GM12878 (cell line): ENCODE results near the gene CRYAB. TPM values are rescaled to one million over a fixed set of nuclear protein-coding genes. Genes with fewer than 3 reads are reported as not detected.

ENCODE experiments used
- ATAC-seq: fragments of 200-7000 bp; cut with Tn5 transposase; 3 replicates; pipeline ENCODE4 v1.9.1; 2020; ENCODE audit warnings: mild to moderate bottlenecking, moderate library complexity
- BruUV-seq: library from RNA; stranded (reverse); fragments of 400-500 nt; replicated peaks from 2 replicates; lab custom pipeline; 2021; lab: Mats Ljungman, UMichigan
- CTCF ChIA-PET: fragments of 300-600 bp; sonication (Branson Sonifier 250); formaldehyde crosslinking; extraction: SDS; loops from one replicate; lab custom pipeline; 2021; ENCODE audit warnings: inconsistent platforms; lab: Yijun Ruan, JAX
- POLR2A ChIA-PET: fragments of 350-600 bp; formaldehyde crosslinking; extraction: SDS; loops from one replicate; lab custom pipeline; 2021; ENCODE audit warnings: inconsistent platforms; lab: Charles Lee
- RAD21 ChIA-PET: fragments of 300-600 bp; sonication (Branson Sonifier 250); formaldehyde crosslinking; loops from one replicate; lab custom pipeline; 2023; ENCODE audit warnings: antibody characterized with exemption; ENCODE audit not compliant: unreplicated experiment; lab: Charles Lee
- SMC1A ChIA-PET: fragments of 300-600 bp; sonication (Branson Sonifier 250); formaldehyde crosslinking; loops from one replicate; lab custom pipeline; 2023; ENCODE audit not compliant: unreplicated experiment, uncharacterized antibody; lab: Charles Lee
- DNase-seq: peaks from one replicate; pipeline ENCODE4 v3.0.0-alpha.2; 2011; ENCODE audit warnings: low read depth, low spot score
- FAIRE-seq: peaks from 3 replicates; lab custom pipeline; 2011; peaks lifted over from hg19 to GRCh38; lab: Jason Lieb, UNC
- H2AFZ ChIP-seq: 2 replicates; pipeline ENCODE4 v1.6.0; 2011; ENCODE audit warnings: low read depth, low read length, control low read depth; ENCODE audit not compliant: control insufficient read depth
- H3K27ac ChIP-seq: 2 replicates; pipeline ENCODE4 v1.5.1; 2011; ENCODE audit warnings: control low read depth; ENCODE audit not compliant: control insufficient read depth, insufficient read depth
- H3K27me3 ChIP-seq, 2 experiments: replicated peaks in 1 of 2; 2 replicates each; pipeline versions ENCODE4 v1.6.0 to v1.6.1; 2011; ENCODE audit warnings: low read length in 1 of 2; ENCODE audit not compliant: control insufficient read depth in 2 of 2, insufficient read depth in 2 of 2
- H3K36me3 ChIP-seq, 2 experiments: 2 replicates each; pipeline ENCODE4 v1.5.1; 2011; ENCODE audit warnings: low read length in 1 of 2; ENCODE audit not compliant: control insufficient read depth in 2 of 2, insufficient read depth in 2 of 2
- H3K4me1 ChIP-seq: 2 replicates; pipeline ENCODE4 v1.6.1; 2011; ENCODE audit warnings: mild to moderate bottlenecking, low read length, moderate library complexity, mixed read lengths; ENCODE audit not compliant: control insufficient read depth, insufficient read depth
- H3K4me2 ChIP-seq: 2 replicates; pipeline ENCODE4 v1.6.0; 2011; ENCODE audit warnings: control low read depth; ENCODE audit not compliant: control insufficient read depth, insufficient read depth
- H3K4me3 ChIP-seq: fragments of 200-600 bp; sonication (generic); 2 replicates; pipeline ENCODE4 v1.5.1; 2016
- H3K79me2 ChIP-seq: 2 replicates; pipeline ENCODE4 v1.6.0; 2011; ENCODE audit warnings: low read length; ENCODE audit not compliant: control insufficient read depth, insufficient read depth
- H3K9ac ChIP-seq: 2 replicates; pipeline ENCODE4 v1.8.0; 2011; ENCODE audit warnings: low read length, control low read depth, mixed read lengths; ENCODE audit not compliant: control insufficient read depth, insufficient read depth
- H3K9me3 ChIP-seq: replicated peaks from 3 replicates; pipeline ENCODE4 v1.5.1; 2011; ENCODE audit warnings: mild to moderate bottlenecking, low read length; ENCODE audit not compliant: control insufficient read depth, insufficient read depth
- H4K20me1 ChIP-seq: 2 replicates; pipeline ENCODE4 v1.6.0; 2011; ENCODE audit not compliant: control insufficient read depth, insufficient read depth
- BACH1 ChIP-seq: fragments of 450-650 bp; IDR thresholded peaks from 2 replicates; pipeline ENCODE4 v1.6.1; 2017; ENCODE audit warnings: mild to moderate bottlenecking, borderline replicate concordance
- ETV6 ChIP-seq, 2 experiments: fragments of 450-650 bp in 1 of 2; IDR thresholded peaks in 1 of 2; conservative IDR thresholded peaks in 1 of 2; 2 replicates each; pipeline ENCODE4 v1.6.1; 2014; ENCODE audit warnings: antibody characterized with exemption in 1 of 2, borderline replicate concordance in 1 of 2, low read depth in 1 of 2, mild to moderate bottlenecking in 1 of 2, moderate library complexity in 1 of 2
- GATAD2B ChIP-seq: fragments of 450-650 bp; conservative IDR thresholded peaks from 2 replicates; pipeline ENCODE4 v1.6.1; 2017; ENCODE audit warnings: low read depth, mild to moderate bottlenecking, moderate library complexity
- POLR2A ChIP-seq: IDR thresholded peaks from 2 replicates; pipeline ENCODE4 v1.6.1; 2011; ENCODE audit warnings: low read depth, mild to moderate bottlenecking, low read length
- SIX5 ChIP-seq: IDR thresholded peaks from 2 replicates; pipeline ENCODE4 v1.6.1; 2011; ENCODE audit warnings: mild to moderate bottlenecking, low read depth, low read length, moderate library complexity; ENCODE audit not compliant: severe bottlenecking
- ZSCAN29 ChIP-seq: fragments of 450-650 bp; IDR thresholded peaks from 2 replicates; pipeline ENCODE4 v1.6.1; 2017; ENCODE audit warnings: mild to moderate bottlenecking, moderate library complexity
- WGBS: methylation state at CpG from one replicate; pipeline ENCODE4 v1.1.6; 2016; ENCODE audit warnings: low lambda C conversion rate; ENCODE audit not compliant: insufficient replicate concordance, insufficient coverage; ENCODE audit errors: missing lambda C conversion rate; 5-methylcytosine and 5-hydroxymethylcytosine counted together
- in situ Hi-C: fragments of 300-500 bp; cut with MboI; formaldehyde crosslinking; loops from 9 replicates; pipeline ENCODE4 v1.14.3; 2018; ENCODE audit warnings: mixed read lengths
- intact Hi-C: fragments of 100-400 bp; cut with micrococcal nuclease; formaldehyde crosslinking; loops from one replicate; pipeline ENCODE4 v1.14.2; 2022; ENCODE audit not compliant: unreplicated experiment
- polyA plus RNA-seq, 11 experiments: library from polyadenylated mRNA; depleted of rRNA in 4 of 11; unstranded in 6 of 11; stranded (reverse) in 5 of 11; fragments of >200 nt; fragmentation: Nextera tagmentation in 4 of 11; fragmentation: Illumina TruSeq in 1 of 11; extraction: Ambion mirVana in 4 of 11; extraction: Trizol in 1 of 11; gene quantifications; 1 replicate in 1 of 11; 2 replicates in 10 of 11; pipeline versions ENCODE4 v1.2.1 to v1.2.3, GENCODE V29; 2011 to 2016; ENCODE audit warnings: inconsistent platforms in 2 of 11, missing spikeins in 2 of 11, low read depth in 1 of 11
- total RNA-seq, 4 experiments: library from RNA; depleted of rRNA in 3 of 4; stranded (reverse); fragments of >200 nt in 3 of 4; fragmentation: Illumina TruSeq in 1 of 4; extraction: Trizol in 1 of 4; gene quantifications; 2 replicates each; pipeline versions ENCODE4 v1.2.1 to v1.2.3, GENCODE V29; 2013 to 2021
- TF ChIP-seq, protein P1 (sequence below), 3 experiments: IDR thresholded peaks in 2 of 3; conservative IDR thresholded peaks in 1 of 3; 2 replicates each; pipeline ENCODE4 v1.5.1; 2011; ENCODE audit warnings: low read depth in 3 of 3, low read length in 3 of 3, mild to moderate bottlenecking in 3 of 3, control low read depth in 2 of 3, moderate library complexity in 2 of 3, inconsistent platforms in 1 of 3, mixed read lengths in 1 of 3; ENCODE audit not compliant: control insufficient read depth in 2 of 3, insufficient read depth in 1 of 3; ENCODE audit errors: extremely low read depth in 1 of 3
- TF ChIP-seq, protein P2 (sequence below): IDR thresholded peaks from 2 replicates; pipeline ENCODE4 v1.6.1; 2012; ENCODE audit warnings: low read depth, low read length, improper control_type of control experiment

CRYAB gene
- total and polyA plus RNA-seq, 10 of the 15 experiments (the other 5 are each of a cell fraction or from before 2014, with no cell fraction given) = 0.72 to 1.0 TPM; not detected in 8

DNA sequence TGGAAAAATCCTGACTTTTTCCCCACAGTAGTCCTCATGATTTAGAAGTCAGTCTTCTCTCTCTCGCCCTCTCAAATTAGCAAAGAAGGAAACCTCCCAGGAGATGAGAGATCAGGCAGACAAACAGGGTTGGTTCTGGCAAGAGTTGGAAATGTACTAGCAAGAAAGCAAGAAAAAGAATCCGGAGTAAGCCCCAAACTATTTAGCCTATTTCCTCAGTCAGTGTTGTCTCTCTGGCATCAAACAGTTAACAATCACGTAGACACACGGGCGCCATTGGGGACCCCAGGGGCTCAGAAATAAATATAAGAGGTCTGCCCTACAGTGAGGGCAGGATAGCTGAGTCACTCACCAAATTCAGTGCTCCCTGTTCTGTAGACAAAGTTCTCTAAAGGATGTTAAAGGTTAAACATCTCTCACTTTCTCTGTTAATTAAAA is 11.8 kb upstream of the CRYAB start:
- Histone ChIP-seq H3K27me3 (no peaks in the 10 kb centered on the region; a peak in 1 of 4 replicates), H3K9ac (no peak overlapping the region), H2AFZ (no peak overlapping the region), H3K27ac (no peak overlapping the region), H3K4me2 (no peak overlapping the region), H3K4me1 (peaks cover 10% of the 10 kb centered on the region), H3K79me2 (no peaks in the 10 kb centered on the region), H3K36me3 (no peaks in the 10 kb centered on the region), H3K9me3 (no peaks in the 10 kb centered on the region), H4K20me1 (no peaks in the 10 kb centered on the region), H3K4me3 (no peak overlapping the region)
- ATAC-seq (no peak), FAIRE-seq (no peak), DNase-seq (no peak)
- no peak for TF ChIP-seq GATAD2B
- TF ChIP-seq, protein P1, sequence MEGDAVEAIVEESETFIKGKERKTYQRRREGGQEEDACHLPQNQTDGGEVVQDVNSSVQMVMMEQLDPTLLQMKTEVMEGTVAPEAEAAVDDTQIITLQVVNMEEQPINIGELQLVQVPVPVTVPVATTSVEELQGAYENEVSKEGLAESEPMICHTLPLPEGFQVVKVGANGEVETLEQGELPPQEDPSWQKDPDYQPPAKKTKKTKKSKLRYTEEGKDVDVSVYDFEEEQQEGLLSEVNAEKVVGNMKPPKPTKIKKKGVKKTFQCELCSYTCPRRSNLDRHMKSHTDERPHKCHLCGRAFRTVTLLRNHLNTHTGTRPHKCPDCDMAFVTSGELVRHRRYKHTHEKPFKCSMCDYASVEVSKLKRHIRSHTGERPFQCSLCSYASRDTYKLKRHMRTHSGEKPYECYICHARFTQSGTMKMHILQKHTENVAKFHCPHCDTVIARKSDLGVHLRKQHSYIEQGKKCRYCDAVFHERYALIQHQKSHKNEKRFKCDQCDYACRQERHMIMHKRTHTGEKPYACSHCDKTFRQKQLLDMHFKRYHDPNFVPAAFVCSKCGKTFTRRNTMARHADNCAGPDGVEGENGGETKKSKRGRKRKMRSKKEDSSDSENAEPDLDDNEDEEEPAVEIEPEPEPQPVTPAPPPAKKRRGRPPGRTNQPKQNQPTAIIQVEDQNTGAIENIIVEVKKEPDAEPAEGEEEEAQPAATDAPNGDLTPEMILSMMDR (IDR thresholded peaks at IDR 0.05 in 2 of 3, conservative IDR thresholded peaks at IDR 0.05 in 1 of 3; ENCODE audit: control insufficient read depth in 2 of 3, extremely low read depth in 1 of 3, insufficient read depth in 1 of 3, low read depth in 3 of 3, low read length in 3 of 3) = no peak
- no peak for TF ChIP-seq ZSCAN29
- no peak for TF ChIP-seq POLR2A
- no peak for TF ChIP-seq ETV6 (conservative IDR thresholded peaks at IDR 0.05 in 1 of 2, IDR thresholded peaks at IDR 0.05 in 1 of 2; ENCODE audit: borderline replicate concordance in 1 of 2, low read depth in 1 of 2)
- TF ChIP-seq, protein P2, sequence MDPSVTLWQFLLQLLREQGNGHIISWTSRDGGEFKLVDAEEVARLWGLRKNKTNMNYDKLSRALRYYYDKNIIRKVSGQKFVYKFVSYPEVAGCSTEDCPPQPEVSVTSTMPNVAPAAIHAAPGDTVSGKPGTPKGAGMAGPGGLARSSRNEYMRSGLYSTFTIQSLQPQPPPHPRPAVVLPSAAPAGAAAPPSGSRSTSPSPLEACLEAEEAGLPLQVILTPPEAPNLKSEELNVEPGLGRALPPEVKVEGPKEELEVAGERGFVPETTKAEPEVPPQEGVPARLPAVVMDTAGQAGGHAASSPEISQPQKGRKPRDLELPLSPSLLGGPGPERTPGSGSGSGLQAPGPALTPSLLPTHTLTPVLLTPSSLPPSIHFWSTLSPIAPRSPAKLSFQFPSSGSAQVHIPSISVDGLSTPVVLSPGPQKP = no peak
- TF ChIP-seq SIX5 = no peak
- TF ChIP-seq BACH1 = no peak
- ChIA-PET CTCF (interaction anchor here (1.0 kb wide), 1 partner anchor 358 kb away, joined by 5 read pairs; no protein-coding TSS in a partner anchor), SMC1A (no interaction called here), POLR2A (no interaction called here), RAD21 (no interaction called here)
- BruUV-seq = no TSS peak
- 54% methylated on average over 5 of the region's 5 CpGs for WGBS
- in situ Hi-C loops (no loop called here), intact Hi-C loops (no loop called here)
